ENCODE data around the gene PNCK. TPM values are rescaled to one million over a fixed set of nuclear protein-coding genes. Genes with fewer than 3 reads are reported as not detected.

PNCK gene
- total and polyA plus RNA-seq, 2 of the 13 experiments (the other 11 are each of a cell fraction or from before 2014, with no cell fraction given), result 33.1 TPM; not detected in 1

GRCh38 chrX:153646620-153647373 lies 26.8 kb downstream of the PNCK start, which contains the start of gene DUSP9 (continued):
- TF ChIP-seq ARID5B (CRISPR knock-in tag; IDR thresholded peaks at IDR 0.05), result peak; percentile 74
- peak; percentile 76; the same call in 1 of the 2 replicates for TF ChIP-seq SPEN (CRISPR knock-in tag; IDR thresholded peaks at IDR 0.05; ENCODE audit: low read depth)
- TF ChIP-seq ATAD3A (CRISPR knock-in tag; IDR thresholded peaks at IDR 0.05), result no peak
- TF ChIP-seq ZNF12 (CRISPR knock-in tag; IDR thresholded peaks at IDR 0.05), result no peak
- no peak for TF ChIP-seq KDM5A (IDR thresholded peaks at IDR 0.05; ENCODE audit: borderline replicate concordance, low read length)
- TF ChIP-seq TEAD3 (CRISPR knock-in tag; optimal IDR thresholded peaks at IDR 0.05; ENCODE audit: borderline replicate concordance), result peak; percentile 31
- TF ChIP-seq NFIB (CRISPR knock-in tag; IDR thresholded peaks at IDR 0.05; ENCODE audit: borderline replicate concordance), result no peak
- TF ChIP-seq FOSL1 (CRISPR knock-in tag; IDR thresholded peaks at IDR 0.05; ENCODE audit: borderline replicate concordance), result no peak
- peak; percentile 72 for TF ChIP-seq TBL1XR1 (IDR thresholded peaks at IDR 0.05; ENCODE audit: borderline replicate concordance, low read length, partially characterized antibody)
- no peak for TF ChIP-seq ZNF180 (CRISPR knock-in tag; IDR thresholded peaks at IDR 0.05; ENCODE audit: borderline replicate concordance, low read depth)
- no peak for TF ChIP-seq RFXANK (CRISPR knock-in tag; IDR thresholded peaks at IDR 0.05)
- TF ChIP-seq HIVEP1 (CRISPR knock-in tag; IDR thresholded peaks at IDR 0.05), result peak; percentile 76; the same call in 1 of the 2 replicates
- TF ChIP-seq ZBTB14 (CRISPR knock-in tag; IDR thresholded peaks at IDR 0.05), result no peak
- peak; percentile 78 for TF ChIP-seq MED8 (CRISPR knock-in tag; IDR thresholded peaks at IDR 0.05; ENCODE audit: insufficient replicate concordance)
- 0 out of 2 replicates have a peak, but pooled peaks have one; percentile 53 for TF ChIP-seq ZNF746 (CRISPR knock-in tag; IDR thresholded peaks at IDR 0.05)
- TF ChIP-seq DPF2 (CRISPR knock-in tag; IDR thresholded peaks at IDR 0.05; ENCODE audit: borderline replicate concordance, low read depth), result no peak
- no peak for TF ChIP-seq NAIF1 (CRISPR knock-in tag; IDR thresholded peaks at IDR 0.05; ENCODE audit: borderline replicate concordance)
- TF ChIP-seq MTF1 (CRISPR knock-in tag; IDR thresholded peaks at IDR 0.05), result no peak
- no peak for TF ChIP-seq RARG (CRISPR knock-in tag; IDR thresholded peaks at IDR 0.05; ENCODE audit: low read depth)
- TF ChIP-seq IRF2 (CRISPR knock-in tag; IDR thresholded peaks at IDR 0.05), result no peak
- peak; percentile 97 for TF ChIP-seq SKIL (CRISPR knock-in tag; IDR thresholded peaks at IDR 0.05; ENCODE audit: borderline replicate concordance)
- TF ChIP-seq ZNF678 (CRISPR knock-in tag; IDR thresholded peaks at IDR 0.05), result no peak

All from HepG2 (cell line).